ENCODE data around the gene MBP.

Gene MBP

DNA sequence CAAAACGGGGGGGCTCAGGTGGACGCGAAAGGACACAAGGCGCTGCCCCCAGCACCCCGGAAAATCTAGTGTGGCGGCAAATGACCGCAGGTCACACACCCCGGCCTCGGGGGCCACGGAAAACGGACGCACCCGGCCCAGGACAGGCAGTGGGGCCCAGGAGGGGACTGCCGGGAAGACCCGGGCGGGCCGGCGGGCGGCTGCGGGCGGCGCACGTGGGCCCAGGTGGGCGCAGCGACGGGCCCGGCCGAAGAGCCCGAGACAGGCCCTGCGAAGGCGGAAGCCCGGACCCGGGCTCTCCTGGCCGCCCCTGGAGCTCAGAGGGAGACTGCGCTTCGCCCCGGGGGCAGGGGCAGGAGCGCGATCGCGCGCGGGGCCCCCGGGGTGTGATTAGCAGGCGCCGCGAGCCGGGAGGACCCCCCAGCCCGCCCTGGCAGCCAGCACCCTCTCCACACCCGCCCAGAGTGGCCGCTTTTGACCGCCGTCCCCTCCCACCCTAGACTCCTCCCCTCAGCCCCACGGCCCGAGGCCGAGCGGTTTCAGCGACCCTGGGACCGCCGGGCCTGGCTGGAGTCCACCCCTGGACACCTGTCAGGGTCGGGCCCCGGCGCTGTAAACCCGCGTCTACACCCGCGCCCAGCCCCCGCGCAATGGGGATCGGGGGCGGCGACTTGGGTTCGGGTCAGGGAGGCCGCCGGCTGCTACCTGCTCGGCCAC is 773 bp downstream of the MBP start:
- no peak for DNase-seq

DNA sequence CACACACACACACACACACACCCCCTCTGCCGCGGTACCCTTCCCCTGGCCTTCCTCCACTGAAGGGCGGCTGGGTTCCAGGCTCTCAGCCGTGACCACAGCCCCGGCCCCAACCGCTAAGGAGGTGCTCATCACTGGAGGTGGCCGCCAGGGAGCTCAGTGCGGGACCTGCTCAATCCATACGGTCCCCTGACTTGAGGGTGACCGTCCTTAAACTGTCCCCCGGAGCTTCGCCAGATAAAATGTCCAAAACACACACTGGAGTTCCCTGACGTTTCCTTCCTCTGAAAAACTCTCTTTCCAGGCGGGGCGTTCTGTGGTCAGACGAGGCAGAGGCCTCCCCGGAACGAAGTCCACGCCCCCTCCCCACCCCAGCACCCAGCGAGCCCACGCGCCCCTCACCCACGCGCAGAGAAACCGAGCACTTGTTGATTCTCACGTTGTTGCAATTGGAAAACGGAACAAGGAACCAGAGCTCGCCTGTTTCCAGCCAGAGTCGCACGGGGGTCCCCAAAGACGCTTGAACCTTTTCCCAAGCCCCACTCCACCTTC is 1.4 kb downstream of the MBP start:
- no peak for DNase-seq

DNA sequence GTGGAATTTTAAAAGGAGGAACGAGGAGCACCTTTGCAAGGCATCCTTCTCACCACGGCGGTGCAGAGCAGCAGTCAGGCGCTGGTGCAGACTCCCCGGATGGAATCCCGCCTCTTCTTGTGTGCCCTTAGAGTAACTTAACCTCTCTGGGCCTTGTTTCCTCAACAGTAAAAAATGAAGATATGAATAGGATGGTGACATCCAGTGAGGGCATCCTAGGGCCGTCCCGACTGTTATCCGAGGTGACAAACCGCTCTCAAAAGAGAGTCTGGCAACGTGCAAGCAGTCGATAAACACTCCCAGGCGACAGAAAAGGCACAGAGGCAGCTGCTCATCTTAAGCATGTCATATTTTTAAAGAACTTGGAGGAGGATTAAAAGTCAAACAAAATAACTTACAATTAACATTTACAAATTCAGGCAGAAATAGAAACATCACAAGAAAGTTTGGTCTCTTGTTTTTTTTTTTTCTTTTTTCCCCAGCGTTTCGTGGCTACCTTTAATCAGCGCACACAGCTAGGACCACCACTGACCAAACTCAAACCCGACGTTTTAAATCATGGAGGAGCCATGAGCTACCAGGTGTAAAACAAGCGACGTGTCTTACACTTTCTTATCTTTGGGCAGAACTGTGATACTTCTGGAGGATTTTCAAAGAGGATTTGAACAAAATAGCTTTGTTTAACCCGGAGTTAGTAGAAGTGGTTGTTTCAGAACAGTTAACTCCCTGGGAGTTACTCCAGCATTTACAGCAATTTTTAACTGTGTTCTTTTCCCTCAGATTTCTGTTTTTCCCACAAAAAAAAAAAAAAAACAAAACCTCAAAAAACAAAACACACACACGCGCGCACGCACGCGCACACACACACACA is 2.1 kb downstream of the MBP start:
- DNase-seq: no peak

DNA sequence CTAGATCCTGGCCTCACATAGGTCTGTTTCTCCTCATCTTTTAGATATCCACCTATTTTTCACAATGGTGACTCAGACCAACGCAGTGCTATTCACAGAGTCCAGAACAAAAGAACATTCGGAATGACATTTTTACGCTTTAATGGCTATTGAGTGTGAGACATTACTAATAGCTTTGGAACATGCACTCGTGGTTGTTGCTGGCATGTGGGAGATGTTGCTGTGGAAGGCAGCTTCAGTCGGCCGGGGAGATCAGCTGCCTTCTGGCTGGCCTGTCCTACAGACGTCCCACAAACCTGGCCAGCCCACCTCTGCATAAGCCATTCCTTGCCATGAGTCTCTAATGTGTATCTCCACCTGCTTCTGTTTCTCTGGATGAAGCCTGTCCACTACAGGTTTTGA is 3.4 kb downstream of the MBP start:
- no peak for DNase-seq

DNA sequence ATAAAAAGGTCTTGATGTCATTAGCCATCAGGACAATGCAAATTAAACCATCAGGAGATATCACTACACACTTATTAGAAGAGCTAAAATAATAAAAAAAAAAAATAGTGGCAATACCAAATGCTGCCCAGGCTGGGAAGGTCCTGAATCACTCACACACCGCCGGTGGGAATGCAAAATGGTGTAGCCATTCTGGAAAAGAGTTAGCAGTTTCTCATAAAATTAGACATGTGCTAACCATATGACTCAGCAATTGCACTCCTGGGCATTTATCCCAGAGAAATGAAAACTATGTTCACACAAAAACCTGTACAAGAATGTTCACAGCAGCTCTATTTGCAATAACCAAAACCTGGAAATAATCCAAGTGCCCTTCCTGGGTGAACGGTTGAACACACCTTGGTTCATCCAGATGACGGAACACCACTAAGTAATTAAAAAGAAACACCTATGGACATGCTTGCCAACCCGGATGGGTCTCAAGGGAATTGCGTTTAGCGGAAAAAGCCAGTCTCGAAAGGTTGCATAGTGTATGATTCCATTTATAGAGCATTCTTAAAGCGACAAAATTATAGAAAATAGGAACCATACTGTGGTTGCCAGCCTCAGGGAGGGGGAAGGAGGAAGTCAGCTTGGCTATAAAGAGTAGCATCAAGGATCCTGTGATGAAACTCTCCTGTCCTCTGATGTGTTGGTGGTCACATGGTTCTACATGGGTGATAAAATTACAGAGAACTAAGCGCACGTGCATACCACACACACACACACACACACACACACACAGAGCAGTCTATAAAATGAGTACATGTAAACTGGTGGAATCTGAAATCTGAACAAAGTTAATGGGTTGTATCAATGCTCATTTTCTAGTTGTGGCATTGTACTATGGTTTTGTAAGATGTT is 4.6 kb downstream of the MBP start:
- DNase-seq: no peak

DNA sequence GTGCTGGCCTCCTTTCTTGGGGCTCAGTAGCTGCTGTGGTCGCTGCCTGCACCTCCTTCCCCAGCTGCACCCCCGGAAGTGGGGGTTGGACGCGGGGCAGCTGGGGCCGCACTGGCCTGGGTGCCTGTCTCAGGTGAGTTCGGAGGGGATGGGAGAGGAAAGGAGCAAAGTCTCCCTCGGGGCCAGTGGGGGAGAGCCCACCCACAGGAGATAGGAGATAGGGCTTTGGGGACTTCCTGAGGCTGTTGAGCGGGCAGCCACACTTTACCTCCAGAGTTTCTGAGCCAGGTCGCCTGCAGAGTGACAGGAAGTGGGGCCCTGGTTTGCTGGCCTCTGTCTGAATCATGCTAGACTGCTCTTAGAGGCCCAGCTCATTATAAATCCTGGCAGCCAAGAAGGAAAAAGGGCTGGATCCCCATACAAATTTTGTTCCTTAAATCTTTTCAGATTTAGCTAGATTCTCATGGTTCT is 8.1 kb downstream of the MBP start:
- no peak for DNase-seq

DNA sequence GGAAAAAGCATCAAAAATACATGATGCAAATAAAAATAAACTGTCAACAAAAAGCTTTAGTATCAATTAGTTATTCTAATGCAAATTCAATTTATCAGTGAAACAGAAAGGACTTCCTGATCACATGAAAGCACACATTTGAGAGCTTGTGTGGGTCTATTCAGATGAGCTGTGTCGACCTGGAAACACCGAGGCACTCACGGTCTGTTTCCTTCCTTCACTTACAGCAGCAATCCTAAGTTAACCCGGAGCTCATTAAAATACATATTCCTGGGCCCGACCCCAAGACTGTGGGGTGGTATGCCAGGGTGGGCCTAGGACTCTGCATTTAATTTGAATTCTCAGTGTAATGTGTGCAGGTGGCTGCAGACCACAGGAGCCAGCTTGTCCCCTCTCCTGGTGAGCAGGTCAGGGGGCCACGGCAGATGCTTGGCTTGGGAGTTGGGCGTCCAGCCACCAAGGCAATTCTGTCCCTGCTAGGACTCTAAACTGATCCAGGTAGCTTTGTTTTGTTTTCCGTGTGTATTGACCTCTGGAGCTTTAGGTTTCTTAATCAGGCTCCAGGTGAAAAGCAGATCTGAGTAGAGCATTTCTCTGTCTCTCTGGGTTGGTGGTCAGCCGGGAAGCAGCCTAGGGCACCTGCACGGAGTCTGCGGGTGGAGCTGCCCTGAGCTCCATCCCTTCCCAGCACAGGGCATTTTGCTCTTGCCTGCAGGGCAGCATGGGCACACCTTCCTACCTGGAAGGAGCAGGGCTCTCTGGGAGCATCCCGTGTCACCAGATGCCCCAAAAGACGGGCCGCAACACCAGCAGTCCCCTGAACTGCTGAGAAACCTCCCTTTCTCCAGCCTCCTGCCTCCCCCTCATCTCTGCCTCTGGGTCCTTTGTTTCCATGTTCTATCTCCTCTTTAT is 9.0 kb downstream of the MBP start:
- DNase-seq: no peak

DNA sequence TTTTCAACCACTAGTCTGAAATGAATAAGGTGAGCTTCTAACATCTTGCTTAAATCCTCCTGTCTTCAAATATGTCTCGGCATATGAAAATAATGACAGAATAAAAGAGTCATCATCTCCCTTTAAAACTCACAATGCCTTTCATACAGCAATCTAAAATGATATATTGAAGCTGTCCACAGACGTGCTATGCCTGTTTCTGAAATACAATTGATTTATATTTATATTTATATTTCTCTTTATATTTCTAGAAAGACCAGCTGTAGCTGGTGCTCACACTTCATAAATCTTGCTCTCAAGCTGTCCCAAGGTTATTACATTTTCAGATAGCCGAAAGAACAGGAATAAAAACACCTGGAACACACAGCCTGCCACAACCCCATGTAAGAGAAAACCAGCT is 11.1 kb downstream of the MBP start:
- no peak for DNase-seq

DNA sequence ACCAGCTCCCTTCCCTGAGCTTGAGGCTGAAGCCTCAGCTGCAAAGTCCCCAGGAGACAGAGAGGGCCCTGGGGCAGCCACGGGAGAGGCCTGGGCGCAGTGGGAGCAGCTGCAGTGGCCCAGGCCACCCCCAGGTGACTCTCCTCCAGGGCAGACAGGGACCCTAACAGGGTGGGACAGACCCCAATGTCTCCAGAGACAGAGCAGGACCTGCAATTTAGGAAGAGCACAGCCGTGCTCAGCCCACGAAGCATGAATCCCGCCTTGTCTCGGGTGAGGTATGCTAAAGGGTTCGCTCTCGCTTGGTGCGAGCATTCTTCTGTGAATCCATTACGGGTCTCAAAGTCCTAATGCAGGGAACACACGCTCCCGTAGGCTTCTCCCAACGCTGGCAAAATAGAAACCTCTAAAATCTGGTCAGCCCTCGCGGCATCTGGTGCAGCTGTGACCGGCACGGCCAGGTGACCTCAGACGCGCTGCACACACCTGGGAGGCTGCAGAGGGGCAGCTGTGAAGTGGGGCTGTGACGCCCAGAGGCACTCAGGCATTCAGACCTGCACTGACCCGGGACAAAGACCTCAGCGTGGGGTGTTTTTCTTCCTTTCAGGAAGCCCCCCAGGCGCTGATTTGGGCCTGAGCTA is 12.6 kb downstream of the MBP start:
- DNase-seq: no peak

DNA sequence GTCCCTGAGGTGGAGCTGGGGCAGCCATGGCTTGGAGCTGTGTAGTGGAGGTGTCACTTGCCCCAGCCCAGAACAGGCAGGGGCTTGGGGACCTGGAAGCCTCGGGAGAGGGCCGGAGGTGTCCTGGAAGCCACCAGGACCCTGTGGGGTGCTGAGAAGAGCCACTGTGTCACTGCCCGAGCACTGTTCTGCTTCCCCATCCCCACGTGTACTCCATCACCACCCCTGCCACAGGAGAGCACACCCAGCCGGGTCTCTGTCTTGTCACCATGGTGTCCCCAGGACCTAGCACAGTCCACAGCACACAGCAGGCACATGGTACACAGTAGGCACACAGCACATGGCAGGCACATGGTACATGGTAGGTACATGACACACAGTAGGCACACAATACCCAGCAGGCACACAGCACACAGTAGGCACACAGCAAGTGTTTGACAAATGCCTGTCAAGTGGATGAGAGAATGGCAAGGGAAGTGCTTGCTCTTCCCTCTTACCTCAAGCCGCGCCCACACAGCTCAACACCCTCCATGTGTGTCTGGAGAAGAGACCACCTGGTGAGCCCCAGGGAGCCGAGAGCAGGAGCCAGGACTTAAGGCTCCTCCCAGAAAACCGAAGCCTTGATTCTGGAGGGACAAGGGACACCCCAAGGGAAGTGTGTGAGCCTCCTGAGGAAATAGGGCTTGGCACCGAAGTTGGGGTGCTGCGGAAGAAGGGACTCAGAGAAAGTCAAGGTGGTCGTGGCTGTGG is 13.3 kb downstream of the MBP start:
- no peak for DNase-seq

DNA sequence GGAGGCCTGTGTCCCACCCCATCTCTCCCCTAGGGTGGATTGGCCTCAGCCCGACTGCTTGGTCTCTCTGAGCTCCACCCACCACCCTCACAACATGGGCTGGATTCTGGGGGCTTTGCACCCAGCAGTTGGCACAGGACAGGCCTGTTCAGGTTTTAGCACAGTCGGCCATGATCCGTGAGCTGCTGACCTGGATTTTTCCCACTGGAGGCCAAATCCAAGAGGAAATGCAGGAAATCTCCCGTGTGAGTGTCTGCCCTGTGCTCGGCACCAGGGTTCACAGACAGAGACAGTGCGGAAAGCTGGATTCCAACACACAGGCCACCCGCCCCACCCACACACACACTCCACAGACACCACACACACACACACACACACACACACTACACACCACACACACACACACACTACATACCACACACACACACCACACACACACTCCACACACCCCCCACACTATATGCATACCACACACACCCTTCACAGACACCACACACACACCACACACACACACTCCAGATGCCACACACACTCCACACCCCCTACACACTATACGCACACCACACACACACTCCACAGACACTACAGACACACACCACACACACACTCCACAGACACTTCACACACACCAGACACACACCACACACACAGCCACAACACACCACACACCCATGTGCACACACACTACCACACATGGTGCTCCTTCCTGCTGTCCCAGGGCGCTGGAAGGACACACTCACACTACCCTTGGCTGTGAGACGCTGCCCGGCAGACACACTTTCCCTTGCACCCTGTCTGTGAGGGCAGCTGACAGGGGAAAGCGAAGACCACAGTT is 14.1 kb downstream of the MBP start:
- no peak for DNase-seq

DNA sequence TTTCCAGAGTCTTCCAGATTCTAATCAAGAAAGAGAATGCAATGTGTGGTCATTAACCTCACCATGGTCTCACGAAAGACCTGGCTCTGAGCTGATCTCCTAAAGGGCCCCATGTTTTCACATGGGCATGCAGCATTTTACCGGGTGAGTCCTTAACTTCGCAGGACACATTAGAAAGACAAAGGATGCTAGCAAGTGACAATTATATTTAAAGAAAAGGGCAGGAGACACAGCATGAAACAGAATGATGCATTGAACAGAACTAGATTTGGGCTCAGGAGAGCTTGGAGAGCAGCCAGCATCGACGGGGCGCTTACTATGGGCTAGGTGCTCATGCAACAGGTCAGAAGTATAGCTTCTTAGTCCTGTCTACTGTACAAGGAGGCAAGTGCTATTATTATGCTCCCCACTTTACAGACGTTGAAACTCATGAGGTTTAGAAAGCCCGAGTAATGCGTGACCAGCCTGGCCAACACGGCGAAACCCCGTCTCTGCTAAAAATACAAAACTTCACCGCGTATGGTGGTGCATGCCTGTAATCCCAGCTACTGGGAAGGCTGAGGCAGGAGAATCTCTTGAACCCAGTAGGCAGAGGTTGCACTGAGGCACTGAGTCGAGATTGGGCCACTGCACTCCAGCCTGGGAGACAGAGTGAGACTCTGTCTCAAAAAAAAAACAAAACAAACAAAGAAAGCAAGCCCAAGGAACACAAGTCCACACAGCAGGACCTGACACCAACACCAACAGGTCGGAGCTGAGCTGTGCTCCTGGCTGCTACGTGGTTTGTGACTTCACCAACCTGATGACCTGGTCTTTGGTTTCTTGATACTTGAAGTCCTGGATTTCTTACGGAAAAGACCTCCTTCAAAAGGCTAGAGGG is 16.1 kb downstream of the MBP start:
- DNase-seq: no peak

DNA sequence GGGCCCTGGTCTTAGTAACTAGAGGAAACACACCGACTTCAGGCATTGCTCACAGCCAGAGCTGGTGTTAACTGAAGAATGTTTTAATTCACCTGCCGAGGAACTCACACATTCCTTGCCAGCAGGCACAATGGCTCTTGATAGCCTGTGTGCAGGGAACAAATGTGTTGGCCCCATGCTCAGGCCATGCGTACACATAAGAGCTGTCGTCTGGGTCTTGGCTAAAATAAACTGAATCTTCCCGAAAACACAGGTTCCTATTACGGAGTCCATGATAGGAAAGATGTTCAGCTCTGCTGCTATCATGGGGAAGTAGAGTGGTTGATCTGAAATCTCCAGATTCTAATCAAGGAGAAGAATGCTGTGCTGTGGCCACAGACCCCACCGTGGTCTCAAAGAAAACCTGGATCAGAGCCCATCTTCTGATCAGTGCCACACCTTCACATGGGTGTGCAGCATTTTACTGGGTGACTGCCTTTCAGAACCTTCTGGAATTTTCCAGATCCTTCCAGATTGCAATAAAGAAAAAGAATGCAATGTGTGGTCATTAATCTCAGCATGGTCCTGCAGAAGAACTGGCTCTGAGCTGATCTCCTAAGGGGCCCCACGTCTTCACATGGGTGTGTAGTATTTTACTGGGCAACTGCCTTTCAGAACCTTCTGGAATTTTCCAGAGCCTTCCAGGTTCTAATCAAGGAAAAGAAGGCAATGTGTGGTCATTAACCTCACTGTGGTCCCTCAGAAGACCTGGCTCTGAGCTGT is 17.2 kb downstream of the MBP start:
- DNase-seq: no peak

DNA sequence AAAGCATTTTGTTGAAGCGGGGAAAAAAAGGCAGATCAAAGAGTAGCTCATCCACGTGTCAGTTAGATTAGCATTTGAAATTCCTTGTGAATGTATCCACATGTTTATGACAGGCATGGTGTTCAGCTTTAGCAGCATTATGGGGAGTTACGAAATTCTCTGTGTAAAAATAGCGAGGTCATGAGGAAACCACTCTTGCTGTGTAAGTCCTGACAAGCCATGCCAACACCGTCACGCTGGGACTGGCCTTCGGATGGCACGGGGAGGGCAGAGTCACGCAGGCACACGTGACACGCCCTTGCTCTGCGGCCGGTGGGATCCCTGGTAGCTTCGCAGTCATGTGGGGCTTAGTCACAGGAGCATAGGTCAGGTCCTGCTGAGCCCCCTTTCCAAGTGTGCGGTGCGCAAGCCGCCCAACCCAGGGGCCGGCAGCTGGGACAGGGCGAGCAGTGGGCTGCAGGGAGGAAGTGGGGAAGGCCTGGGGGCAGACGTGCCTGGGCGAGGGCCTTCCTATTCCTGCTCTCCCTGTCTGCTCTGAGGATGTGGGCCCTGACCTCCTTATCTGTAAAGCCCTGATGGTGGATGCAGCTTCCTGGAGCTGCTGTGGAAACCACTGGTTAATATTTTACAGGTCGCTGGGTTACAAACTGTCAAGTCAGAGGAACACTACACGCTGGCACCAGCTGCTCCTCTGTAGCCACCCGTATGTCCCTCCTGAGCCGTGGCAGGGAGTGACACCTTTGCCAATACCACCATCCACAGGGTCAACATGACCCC is 18.0 kb downstream of the MBP start:
- DNase-seq: no peak

DNA sequence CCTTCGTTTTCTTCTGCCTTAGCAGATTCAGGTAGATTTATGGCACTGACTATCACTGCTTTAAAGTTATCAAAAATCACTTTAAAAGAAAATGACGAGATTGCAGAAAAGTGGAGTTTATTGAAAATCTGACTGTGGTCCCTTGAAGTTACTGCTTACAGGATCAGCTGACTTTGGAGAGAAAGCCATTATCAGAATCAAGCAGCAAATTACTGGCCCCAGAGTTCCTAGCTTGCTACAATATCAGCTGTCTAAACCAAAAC is 18.5 kb downstream of the MBP start:
- DNase-seq: no peak

DNA sequence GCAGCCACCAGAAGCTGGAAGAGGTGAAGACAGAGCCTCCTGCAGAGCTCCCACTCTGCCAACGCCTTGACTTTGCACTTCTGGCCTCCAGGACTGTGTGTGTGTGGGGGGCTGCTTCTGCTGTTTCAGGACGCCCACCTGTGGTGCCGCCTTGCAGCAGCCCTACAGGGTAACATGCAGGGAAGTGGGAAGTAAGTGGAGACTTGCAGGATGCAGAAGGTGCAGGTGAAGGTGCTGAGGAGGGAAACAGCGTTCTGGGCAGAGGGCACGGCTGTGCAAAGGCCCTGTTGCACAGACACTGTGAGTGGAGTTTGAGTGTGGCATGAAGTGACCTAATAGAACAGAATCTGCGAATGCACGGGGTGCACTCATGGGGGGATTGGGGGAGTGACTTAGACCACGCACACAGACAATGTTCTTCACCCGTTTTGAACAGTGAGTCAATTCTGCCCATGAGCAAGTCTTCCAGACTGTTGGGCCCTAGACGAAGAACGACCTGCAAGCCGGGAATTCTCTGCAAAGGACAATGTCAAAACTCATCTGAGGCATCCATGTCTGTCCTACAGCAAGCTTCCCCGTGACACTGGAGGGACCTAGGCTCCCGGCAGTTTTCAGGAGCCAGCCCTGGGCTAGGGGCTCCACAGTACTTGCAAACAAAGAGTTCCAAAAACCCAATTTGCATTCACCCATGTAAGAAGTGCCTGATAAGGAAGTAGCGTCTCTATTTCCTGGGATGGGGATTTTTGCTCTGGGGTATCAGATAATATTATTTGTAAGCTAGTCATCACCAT is 19.0 kb downstream of the MBP start:
- DNase-seq: no peak

DNA sequence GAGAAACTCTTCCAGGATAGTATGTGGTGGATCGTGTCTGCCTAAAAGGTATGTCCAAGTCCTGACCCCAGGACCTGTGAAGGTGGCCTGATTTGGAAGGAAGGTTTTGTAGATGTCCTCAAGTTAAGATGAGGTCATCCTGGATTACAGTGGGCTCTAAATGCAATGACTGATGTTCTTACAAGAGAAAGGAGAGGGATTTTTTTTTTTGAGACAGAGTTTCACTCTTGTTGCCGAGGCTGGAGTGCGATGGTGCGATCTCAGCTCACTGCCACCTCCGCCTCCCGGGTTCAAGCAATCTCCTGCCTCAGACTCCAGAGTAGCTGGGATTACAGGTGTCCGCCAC is 19.9 kb downstream of the MBP start:
- DNase-seq: no peak
